NCI-H69 (cell line): ENCODE results near the gene ITPK1.
A peak's percentile ranks its signal among the peaks of the same experiment; 100 is the strongest.

Source experiments
- DNase-seq: peaks from one replicate; lab custom pipeline; 2025; lab: John Stamatoyannopoulos, UW

The ITPK1 gene

GRCh38 chr14:92988786-92989755, 126.7 kb downstream of the ITPK1 start:
- peak; percentile 74 for DNase-seq

DNA sequence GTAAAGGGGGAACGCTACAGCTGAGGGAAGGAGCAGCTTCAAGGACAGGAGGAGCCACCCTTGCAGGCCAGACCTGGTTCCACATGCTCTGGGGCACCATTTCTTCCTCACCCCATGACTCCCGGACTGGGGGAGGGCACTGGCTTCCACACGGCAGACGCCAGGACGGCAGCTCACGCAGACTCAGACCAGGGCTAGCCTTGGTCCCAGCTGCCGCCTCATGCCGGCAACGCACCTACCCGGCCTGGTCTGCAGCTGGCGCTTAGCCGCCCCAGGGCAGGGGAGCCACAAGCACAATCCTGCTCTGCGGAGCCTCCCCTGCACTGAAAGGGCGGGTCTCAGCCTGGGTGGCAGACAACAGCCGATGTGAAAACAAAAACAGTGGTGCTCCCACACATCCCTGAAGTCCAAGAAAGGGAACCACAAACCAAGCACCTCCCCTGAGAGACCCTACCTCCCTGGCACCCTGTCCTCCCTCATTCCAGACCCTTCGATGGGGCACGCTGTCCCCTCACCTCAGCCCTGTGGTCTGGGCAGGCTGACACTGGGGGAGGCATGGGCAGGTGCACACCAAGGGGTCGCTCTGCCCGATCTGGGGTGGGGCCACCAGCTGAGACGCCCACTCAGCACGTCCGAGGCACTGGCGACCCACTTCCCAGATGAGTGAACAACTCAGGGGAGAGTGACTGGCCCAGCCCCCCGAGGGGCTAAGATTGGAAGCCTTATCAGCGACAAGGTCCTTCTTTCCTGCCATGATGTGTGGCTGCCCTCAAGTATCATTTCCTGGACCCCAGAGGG, 127.8 kb downstream of the ITPK1 start:
- peak; percentile 66 for DNase-seq

DNA sequence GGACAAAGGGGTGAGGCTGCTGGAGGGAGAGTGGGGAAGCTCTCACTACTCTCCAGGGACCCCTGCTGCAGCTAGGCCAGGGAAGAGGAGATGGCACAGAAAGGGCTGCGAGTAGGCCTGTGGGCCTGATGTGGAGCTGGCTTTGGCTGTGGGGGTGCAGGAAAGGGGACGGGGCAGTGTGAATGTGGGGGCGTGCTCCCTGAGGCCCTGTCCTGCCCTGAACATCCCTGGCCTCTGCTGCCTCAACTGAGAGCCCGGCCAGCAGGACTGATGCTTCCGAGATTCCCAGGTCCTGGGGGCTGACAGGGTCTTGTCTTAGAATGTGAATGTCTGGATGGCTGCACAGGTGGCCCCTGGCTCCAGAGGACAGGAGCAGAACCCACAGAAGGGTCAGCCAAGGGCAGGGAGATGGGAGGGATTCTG, 128.6 kb downstream of the ITPK1 start:
- DNase-seq: no peak

GRCh38 chr14:92986254-92987147, 129.2 kb downstream of the ITPK1 start:
- DNase-seq: peak; percentile 63

- DNase-seq: no peak
Measured at GRCh38 chr14:92985521-92985920, 130.2 kb downstream of the ITPK1 start.

- DNase-seq: no peak
Measured at GRCh38 chr14:92984896-92985295, 130.8 kb downstream of the ITPK1 start.

- DNase-seq: no peak
Measured at GRCh38 chr14:92984082-92984788, 131.5 kb downstream of the ITPK1 start.

- DNase-seq: no peak
Measured at GRCh38 chr14:92982956-92983355, 132.8 kb downstream of the ITPK1 start.

- no peak for DNase-seq
Measured at GRCh38 chr14:92981726-92982125, 134.0 kb downstream of the ITPK1 start.

DNA sequence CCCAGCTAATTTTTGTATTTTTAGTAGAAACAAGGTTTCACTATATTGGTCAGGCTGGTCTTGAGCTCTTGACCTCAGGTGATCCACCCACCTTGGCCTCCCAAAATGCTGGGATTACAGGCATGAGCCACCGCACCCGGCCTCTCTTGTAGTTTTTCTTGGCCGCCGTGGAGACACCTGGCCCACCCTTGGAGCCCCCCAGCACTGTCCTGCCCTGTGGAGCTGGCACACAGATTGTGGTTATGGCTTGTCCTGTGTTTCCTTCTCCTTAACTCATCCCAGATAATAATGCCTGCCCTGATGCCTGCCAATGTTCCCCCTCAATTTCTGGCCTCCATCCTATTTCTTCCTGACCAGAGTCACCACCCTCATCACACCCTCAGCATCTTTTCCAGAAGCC, 134.9 kb downstream of the ITPK1 start:
- no peak for DNase-seq

GRCh38 chr14:92978229-92979021, 137.3 kb downstream of the ITPK1 start:
- DNase-seq: no peak

DNA sequence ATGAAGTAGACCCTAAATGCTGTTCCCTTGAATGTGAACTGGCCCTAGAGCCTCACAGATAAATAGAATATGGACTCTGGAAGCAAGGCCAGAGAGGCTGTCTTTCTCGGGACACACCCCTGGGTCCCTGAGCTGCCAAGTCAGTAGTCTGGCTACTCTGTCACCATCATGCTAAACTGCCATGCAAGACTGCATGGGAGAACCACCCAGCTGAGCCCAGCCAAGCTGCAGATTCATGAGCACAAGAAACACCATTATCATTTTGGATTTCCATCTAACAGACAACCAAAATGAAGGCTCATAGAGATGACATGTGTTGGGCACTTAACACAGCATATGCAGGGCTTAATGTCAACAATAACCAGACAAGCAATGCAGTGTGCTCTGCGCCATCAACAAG, 139.5 kb downstream of the ITPK1 start:
- DNase-seq: no peak

GRCh38 chr14:92974541-92975345, 141.0 kb downstream of the ITPK1 start:
- DNase-seq: no peak

GRCh38 chr14:92973798-92974372, 141.8 kb downstream of the ITPK1 start:
- no peak for DNase-seq

DNA sequence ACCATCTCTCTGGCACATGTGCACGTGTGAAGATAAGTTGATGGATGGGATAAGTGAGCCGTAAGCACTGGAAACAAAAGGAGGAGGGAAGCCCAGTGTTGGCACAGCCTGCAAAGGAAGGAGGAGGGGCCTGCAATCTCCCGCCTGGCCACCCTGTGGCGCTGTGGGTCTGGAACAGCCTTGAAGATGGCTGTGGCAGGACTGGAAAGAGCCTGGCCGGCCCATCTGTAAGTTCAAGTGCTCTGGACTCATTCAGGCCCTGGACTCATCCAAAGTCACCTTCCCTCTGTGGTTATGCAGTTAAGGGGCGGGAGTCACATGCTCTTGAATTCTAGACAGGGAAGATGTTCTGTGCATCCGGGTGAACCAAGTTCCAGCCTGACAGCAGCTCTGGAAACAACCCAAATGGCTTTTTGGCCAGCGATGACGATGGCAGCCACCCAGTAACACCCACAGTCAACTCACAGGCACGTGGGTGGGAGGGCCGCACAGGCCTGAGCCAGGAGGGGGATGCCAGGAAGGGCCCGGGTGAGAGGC, 142.4 kb downstream of the ITPK1 start:
- peak; percentile 75 for DNase-seq

GRCh38 chr14:92971601-92972180, 144.0 kb downstream of the ITPK1 start:
- DNase-seq: no peak

- peak; percentile 25 for DNase-seq
Measured at GRCh38 chr14:92970271-92970670, 145.5 kb downstream of the ITPK1 start.

DNA sequence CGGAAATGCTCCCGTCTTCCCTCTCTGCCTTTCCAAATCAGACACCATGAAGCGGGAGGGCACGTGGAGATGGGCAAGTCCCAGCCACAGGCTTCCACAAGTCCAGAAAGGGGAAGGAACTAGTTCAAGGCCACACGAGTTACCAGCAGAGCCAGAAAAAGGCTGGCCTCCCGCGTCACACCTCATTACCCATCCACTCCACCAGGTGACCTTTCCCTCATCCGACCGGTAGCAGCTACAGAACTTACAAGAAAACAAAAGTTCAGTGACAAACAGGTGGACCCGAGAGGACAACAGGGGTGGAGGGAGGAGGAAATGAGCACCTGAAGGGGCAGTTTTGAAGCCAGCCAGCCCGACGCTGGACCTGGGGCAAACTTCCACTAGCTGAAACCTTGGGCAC, 145.9 kb downstream of the ITPK1 start:
- no peak for DNase-seq

GRCh38 chr14:92969430-92969829, 146.3 kb downstream of the ITPK1 start:
- no peak for DNase-seq
